ENCODE results near the gene DHRS3.
"Not testable (repeated sequence)": the region's sequence is repeated elsewhere in the genome, so short reads cannot be mapped to it uniquely, and the experiment has no call there.

DHRS3 gene

GRCh38 chr1:12572522-12572921 is 45.5 kb downstream of the DHRS3 start:
- no peak for DNase-seq

GRCh38 chr1:12570291-12570690 is 47.7 kb downstream of the DHRS3 start:
- no peak for DNase-seq

- no peak for DNase-seq
These were observed 49.8 kb downstream of the DHRS3 start for GRCh38 chr1:12568009-12568767.

GRCh38 chr1:12567288-12567819 is 50.7 kb downstream of the DHRS3 start:
- DNase-seq = no peak

- DNase-seq = no peak
These were observed 51.3 kb downstream of the DHRS3 start for GRCh38 chr1:12566484-12567287.

- no peak for DNase-seq
These were observed 52.1 kb downstream of the DHRS3 start for GRCh38 chr1:12565966-12566352.

- no peak for DNase-seq
These were observed 52.7 kb downstream of the DHRS3 start for GRCh38 chr1:12565094-12565965.

GRCh38 chr1:12564251-12564650 is 53.8 kb downstream of the DHRS3 start:
- DNase-seq = not testable (repeated sequence)

- no peak for DNase-seq
These were observed 54.9 kb downstream of the DHRS3 start for GRCh38 chr1:12562955-12563576.

GRCh38 chr1:12561121-12561520 is 56.9 kb downstream of the DHRS3 start:
- no peak for DNase-seq

GRCh38 chr1:12556957-12557935 is 60.8 kb downstream of the DHRS3 start:
- no peak for DNase-seq

- DNase-seq = no peak
These were observed 61.6 kb downstream of the DHRS3 start for GRCh38 chr1:12556368-12556930.

- no peak for DNase-seq
These were observed 62.3 kb downstream of the DHRS3 start for GRCh38 chr1:12555411-12556367.

- peak; percentile 8 for DNase-seq
These were observed 63.3 kb downstream of the DHRS3 start for GRCh38 chr1:12554521-12555305.

- DNase-seq = no peak
These were observed 64.0 kb downstream of the DHRS3 start for GRCh38 chr1:12553963-12554362.

- no peak for DNase-seq
These were observed 64.8 kb downstream of the DHRS3 start for GRCh38 chr1:12552951-12553921.

- DNase-seq = no peak
These were observed 65.7 kb downstream of the DHRS3 start for GRCh38 chr1:12552111-12552888.

Measured in activated T-cell treated with anti-CD3 and anti-CD28 coated beads, Interleukin-2, amount 50 U/mL, for 1 hour (primary cell).